Measurements from ENCODE around the gene FAH. TPM values are rescaled to one million over a fixed set of nuclear protein-coding genes. Genes with fewer than 3 reads are reported as not detected.

FAH gene
- total and polyA plus RNA-seq, 5 experiments from 2014 or later, result 5.3 to 9.3 (median 6.2) TPM

GRCh38 chr15:80179935-80180334, 27.1 kb downstream of the FAH start:
- no peaks in the 10 kb centered on the region for H3K9me3 Mint-ChIP-seq
- no peak for ATAC-seq
- POLR2A ChIA-PET, result no interaction called here

GRCh38 chr15:80180468-80180867, 27.7 kb downstream of the FAH start:
- Mint-ChIP-seq H3K9me3 (peaks cover 0 to 3% (median 0%) of the 10 kb centered on the region in 9 donors), H3K4me1 (no peaks in the 10 kb centered on the region), H3K36me3 (peaks cover 8 to 49% (median 22%) of the 10 kb centered on the region in 3 donors), H3K27ac (no peak overlapping the region), H3K4me3 (no peak overlapping the region), H3K27me3 (no peaks in the 10 kb centered on the region)
- ATAC-seq (no peak), DNase-seq (no peak)
- POLR2A ChIA-PET, result no interaction called here

More at GRCh38 chr15:80179935-80180334, 27.1 kb downstream of the FAH start:
- H3K4me3 Mint-ChIP-seq, result no peak overlapping the region
- no peaks in the 10 kb centered on the region for H3K27me3 Mint-ChIP-seq
- H3K36me3 Mint-ChIP-seq, result peaks cover 2 to 45% (median 18%) of the 10 kb centered on the region in 3 donors
- peak overlapping the region in 1 of 10 donors; percentile 63 for H3K27ac Mint-ChIP-seq
- no peaks in the 10 kb centered on the region for H3K4me1 Mint-ChIP-seq
- DNase-seq, result no peak

- Mint-ChIP-seq H3K9me3 (peaks cover 0 to 3% (median 0%) of the 10 kb centered on the region in 9 donors), H3K4me1 (no peaks in the 10 kb centered on the region), H3K27me3 (no peaks in the 10 kb centered on the region), H3K4me3 (no peak overlapping the region), H3K27ac (no peak overlapping the region), H3K36me3 (peaks cover 9 to 48% (median 26%) of the 10 kb centered on the region in 3 donors)
- ATAC-seq, result no peak
- no peak for DNase-seq
- POLR2A ChIA-PET, result no interaction called here
Measured at GRCh38 chr15:80180986-80181385, 28.2 kb downstream of the FAH start.

GRCh38 chr15:80182611-80183261, 29.9 kb downstream of the FAH start:
- no peak for DNase-seq
- no peak for ATAC-seq
- Mint-ChIP-seq H3K27me3 (no peaks in the 10 kb centered on the region), H3K4me3 (no peak overlapping the region), H3K4me1 (no peaks in the 10 kb centered on the region), H3K27ac (no peak overlapping the region), H3K36me3 (peaks cover 16 to 58% (median 38%) of the 10 kb centered on the region in 3 donors), H3K9me3 (peaks cover 0 to 3% (median 0%) of the 10 kb centered on the region in 9 donors)
- POLR2A ChIA-PET, result no interaction called here

GRCh38 chr15:80183306-80183705, 30.5 kb downstream of the FAH start:
- no peak for ATAC-seq
- no peaks in the 10 kb centered on the region for H3K4me1 Mint-ChIP-seq
- no peaks in the 10 kb centered on the region for H3K27me3 Mint-ChIP-seq
- peak overlapping the region in 1 of 10 donors; percentile 35 for H3K27ac Mint-ChIP-seq
- H3K9me3 Mint-ChIP-seq, result peaks cover 0 to 3% (median 0%) of the 10 kb centered on the region in 9 donors
- POLR2A ChIA-PET, result no interaction called here
- peaks cover 17 to 58% (median 40%) of the 10 kb centered on the region in 3 donors for H3K36me3 Mint-ChIP-seq
- no peak overlapping the region for H3K4me3 Mint-ChIP-seq
- DNase-seq, result no peak

- peak overlapping the region in 2 of 10 donors; percentile 4 to 12 for H3K27ac Mint-ChIP-seq
- POLR2A ChIA-PET, result no interaction called here
- peaks cover 0 to 3% (median 0%) of the 10 kb centered on the region in 9 donors for H3K9me3 Mint-ChIP-seq
- no peak for ATAC-seq
- no peak for DNase-seq
- no peak overlapping the region for H3K4me3 Mint-ChIP-seq
- H3K36me3 Mint-ChIP-seq, result peaks cover 17 to 53% (median 40%) of the 10 kb centered on the region in 3 donors
- no peaks in the 10 kb centered on the region for H3K27me3 Mint-ChIP-seq
- no peaks in the 10 kb centered on the region for H3K4me1 Mint-ChIP-seq
Measured at GRCh38 chr15:80183886-80184285, 31.1 kb downstream of the FAH start.

- H3K9me3 Mint-ChIP-seq, result peaks cover 0 to 3% (median 0%) of the 10 kb centered on the region in 9 donors
- no peak overlapping the region for H3K4me3 Mint-ChIP-seq
- POLR2A ChIA-PET, result no interaction called here
- no peak overlapping the region for H3K27ac Mint-ChIP-seq
- H3K36me3 Mint-ChIP-seq, result peaks cover 17 to 53% (median 40%) of the 10 kb centered on the region in 3 donors
- no peaks in the 10 kb centered on the region for H3K27me3 Mint-ChIP-seq
- DNase-seq, result no peak
- ATAC-seq, result no peak
- H3K4me1 Mint-ChIP-seq, result no peaks in the 10 kb centered on the region
Measured at GRCh38 chr15:80184554-80184953, 31.8 kb downstream of the FAH start.

- Mint-ChIP-seq H3K4me3 (no peak overlapping the region), H3K27ac (no peak overlapping the region), H3K27me3 (no peaks in the 10 kb centered on the region), H3K36me3 (peaks cover 17 to 53% (median 40%) of the 10 kb centered on the region in 3 donors), H3K9me3 (peaks cover 0 to 3% (median 0%) of the 10 kb centered on the region in 9 donors), H3K4me1 (no peaks in the 10 kb centered on the region)
- ATAC-seq (no peak), DNase-seq (no peak)
- POLR2A ChIA-PET, result no interaction called here
Measured at GRCh38 chr15:80185152-80185551, 32.4 kb downstream of the FAH start.

- POLR2A ChIA-PET, result no interaction called here
- H3K36me3 Mint-ChIP-seq, result peaks cover 17 to 52% (median 40%) of the 10 kb centered on the region in 3 donors
Measured at GRCh38 chr15:80186066-80186465, 33.3 kb downstream of the FAH start.

GRCh38 chr15:80186597-80186996, 33.8 kb downstream of the FAH start:
- Mint-ChIP-seq H3K9me3 (peaks cover 0 to 3% (median 0%) of the 10 kb centered on the region in 9 donors), H3K36me3 (peaks cover 17 to 49% (median 40%) of the 10 kb centered on the region in 3 donors), H3K27ac (no peak overlapping the region), H3K4me3 (no peak overlapping the region), H3K4me1 (no peaks in the 10 kb centered on the region), H3K27me3 (no peaks in the 10 kb centered on the region)
- DNase-seq (no peak), ATAC-seq (no peak)
- POLR2A ChIA-PET, result no interaction called here

More at GRCh38 chr15:80186066-80186465, 33.3 kb downstream of the FAH start:
- Mint-ChIP-seq H3K27ac (no peak overlapping the region), H3K4me1 (no peaks in the 10 kb centered on the region), H3K27me3 (no peaks in the 10 kb centered on the region), H3K4me3 (no peak overlapping the region), H3K9me3 (peaks cover 0 to 3% (median 0%) of the 10 kb centered on the region in 9 donors)
- no peak for DNase-seq
- ATAC-seq, result no peak

- DNase-seq (no peak), ATAC-seq (no peak)
- POLR2A ChIA-PET, result no interaction called here
- Mint-ChIP-seq H3K27me3 (no peaks in the 10 kb centered on the region), H3K4me3 (no peak overlapping the region), H3K27ac (no peak overlapping the region), H3K9me3 (peaks cover 0 to 3% (median 0%) of the 10 kb centered on the region in 9 donors), H3K4me1 (no peaks in the 10 kb centered on the region), H3K36me3 (peaks cover 17 to 37% (median 35%) of the 10 kb centered on the region in 3 donors)
Measured at GRCh38 chr15:80188251-80188650, 35.5 kb downstream of the FAH start.

- ATAC-seq, result no peak
- H3K36me3 Mint-ChIP-seq, result peaks cover 8 to 17% (median 15%) of the 10 kb centered on the region in 3 donors
- POLR2A ChIA-PET, result no interaction called here
- no peaks in the 10 kb centered on the region for H3K9me3 Mint-ChIP-seq
- no peaks in the 10 kb centered on the region for H3K27me3 Mint-ChIP-seq
- H3K4me3 Mint-ChIP-seq, result no peak overlapping the region
- H3K27ac Mint-ChIP-seq, result no peak overlapping the region
- DNase-seq, result no peak
- H3K4me1 Mint-ChIP-seq, result no peaks in the 10 kb centered on the region
Measured at GRCh38 chr15:80191198-80191597, 38.4 kb downstream of the FAH start.

- Mint-ChIP-seq H3K4me3 (no peak overlapping the region), H3K27me3 (no peaks in the 10 kb centered on the region), H3K9me3 (no peaks in the 10 kb centered on the region), H3K27ac (no peak overlapping the region), H3K4me1 (no peaks in the 10 kb centered on the region), H3K36me3 (peaks cover 8 to 11% (median 9%) of the 10 kb centered on the region in 3 donors)
- POLR2A ChIA-PET, result no interaction called here
- DNase-seq, result no peak
- ATAC-seq, result no peak
Measured at GRCh38 chr15:80191897-80192595, 39.2 kb downstream of the FAH start.

All from naive thymus-derived CD8-positive, alpha-beta T cell (primary cell).